IMR-90 (cell line): Measurements from ENCODE around the gene TOR4A. TPM values are rescaled to one million over a fixed set of nuclear protein-coding genes. Genes with fewer than 3 reads are reported as not detected.

ENCODE experiments used
- ATAC-seq: fragments of 200-7000 bp; cut with Tn5 transposase; 2 replicates; pipeline ENCODE4 v1.9.1; 2020; ENCODE audit warnings: low read depth, mild to moderate bottlenecking, moderate library complexity
- BruUV-seq: library from RNA; stranded (reverse); fragments of 400-500 nt; replicated peaks from 2 replicates; lab custom pipeline; 2021; lab: Mats Ljungman, UMichigan
- CTCF ChIA-PET: fragments of 300-600 bp; formaldehyde crosslinking; extraction: SDS; loops from one replicate; lab custom pipeline; 2021; ENCODE audit warnings: antibody characterized with exemption; lab: Yijun Ruan, JAX
- POLR2A ChIA-PET: fragments of 300-600 bp; sonication (Branson Sonifier 250); formaldehyde crosslinking; loops from one replicate; lab custom pipeline; 2022; ENCODE audit warnings: antibody characterized with exemption; ENCODE audit not compliant: unreplicated experiment; lab: Charles Lee
- DNase-seq: peaks from one replicate; pipeline ENCODE4 v3.0.0; 2013
- H2AFZ ChIP-seq: replicated peaks from 2 replicates; pipeline ENCODE3; 2013; ENCODE audit warnings: low read length, mild to moderate bottlenecking; ENCODE audit not compliant: poor library complexity
- H2AK5ac ChIP-seq: 2 replicates; pipeline ENCODE4 v1.6.1; 2013; ENCODE audit warnings: low read depth, low read length, inconsistent platforms
- H2AK9ac ChIP-seq: replicated peaks from 2 replicates; pipeline ENCODE3; 2013; ENCODE audit warnings: mild to moderate bottlenecking, low read depth, low read length, moderate library complexity; ENCODE audit not compliant: poor library complexity
- H2BK120ac ChIP-seq: 2 replicates; pipeline ENCODE4 v1.6.1; 2013; ENCODE audit warnings: low read depth, low read length, inconsistent platforms
- H2BK15ac ChIP-seq: 3 replicates; pipeline ENCODE4 v1.6.1; 2013; ENCODE audit warnings: low read depth, low read length, inconsistent platforms
- H2BK20ac ChIP-seq: 2 replicates; pipeline ENCODE4 v1.6.1; 2013; ENCODE audit warnings: low read depth, mild to moderate bottlenecking, inconsistent platforms, low read length, moderate library complexity
- H2BK5ac ChIP-seq: 2 replicates; pipeline ENCODE4 v1.6.1; 2013; ENCODE audit warnings: mild to moderate bottlenecking, low read depth, low read length, inconsistent platforms; ENCODE audit not compliant: poor library complexity, severe bottlenecking
- H3K14ac ChIP-seq: replicated peaks from 2 replicates; pipeline ENCODE4 v1.6.1; 2013; ENCODE audit warnings: low read depth, low read length, inconsistent platforms
- H3K18ac ChIP-seq: 2 replicates; pipeline ENCODE4 v1.6.1; 2013; ENCODE audit warnings: low read depth, low read length, control low read depth
- H3K23ac ChIP-seq: 2 replicates; pipeline ENCODE4 v1.6.1; 2013; ENCODE audit warnings: low read depth, low read length, inconsistent platforms
- H3K27ac ChIP-seq: 2 replicates; pipeline ENCODE4 v1.5.1; 2013; ENCODE audit warnings: mild to moderate bottlenecking, control low read depth, low read length; ENCODE audit not compliant: insufficient read depth
- H3K27me3 ChIP-seq: 2 replicates; pipeline ENCODE4 v1.6.1; 2013; ENCODE audit warnings: low read length; ENCODE audit not compliant: control insufficient read depth, insufficient read depth
- H3K36me3 ChIP-seq: 2 replicates; pipeline ENCODE4 v1.6.1; 2013; ENCODE audit warnings: low read length, mixed read lengths; ENCODE audit not compliant: control insufficient read depth, insufficient read depth
- H3K4ac ChIP-seq: 2 replicates; pipeline ENCODE4 v1.6.1; 2013; ENCODE audit warnings: low read depth, low read length, inconsistent platforms
- H3K4me1 ChIP-seq: 2 replicates; pipeline ENCODE4 v1.6.1; 2013; ENCODE audit warnings: low read length, mixed read lengths; ENCODE audit not compliant: control insufficient read depth, insufficient read depth
- H3K4me2 ChIP-seq: 2 replicates; pipeline ENCODE4 v1.6.1; 2013; ENCODE audit warnings: low read depth, mild to moderate bottlenecking, control low read depth, low read length, moderate library complexity
- H3K4me3 ChIP-seq: 2 replicates; pipeline ENCODE4 v1.5.1; 2013; ENCODE audit warnings: low read depth, mild to moderate bottlenecking, control low read depth, low read length, moderate library complexity; ENCODE audit not compliant: insufficient read depth
- H3K56ac ChIP-seq: 2 replicates; pipeline ENCODE4 v1.6.1; 2013; ENCODE audit warnings: low read length, inconsistent platforms; ENCODE audit not compliant: insufficient read depth; ENCODE audit errors: extremely low read depth
- H3K79me1 ChIP-seq, 2 experiments: 2 replicates each; pipeline ENCODE4 v1.6.1; 2013; ENCODE audit warnings: low read length in 2 of 2, inconsistent platforms in 1 of 2, low read depth in 1 of 2
- H3K9ac ChIP-seq: 2 replicates; pipeline ENCODE4 v1.6.1; 2013; ENCODE audit warnings: low read depth, low read length, control low read depth
- H3K9me1 ChIP-seq: 2 replicates; pipeline ENCODE4 v1.6.1; 2013; ENCODE audit warnings: low read length, inconsistent platforms; ENCODE audit not compliant: insufficient read depth
- H3K9me3 ChIP-seq: 2 replicates; pipeline ENCODE4 v1.6.1; 2013; ENCODE audit warnings: low read length; ENCODE audit not compliant: control insufficient read depth, insufficient read depth
- H4K20me1 ChIP-seq: 2 replicates; pipeline ENCODE4 v1.6.1; 2013; ENCODE audit warnings: low read length, inconsistent platforms; ENCODE audit not compliant: insufficient read depth
- H4K5ac ChIP-seq: 2 replicates; pipeline ENCODE4 v1.6.1; 2013; ENCODE audit warnings: mild to moderate bottlenecking, low read depth, low read length, control low read depth
- H4K8ac ChIP-seq, 2 experiments: 2 replicates each; pipeline ENCODE4 v1.6.1; 2013; ENCODE audit warnings: low read depth in 2 of 2, low read length in 2 of 2, control low read depth in 1 of 2, inconsistent platforms in 1 of 2
- H4K91ac ChIP-seq: 2 replicates; pipeline ENCODE4 v1.6.1; 2013; ENCODE audit warnings: low read depth, low read length, inconsistent platforms; ENCODE audit not compliant: insufficient read depth
- FOS ChIP-seq: fragments of 150-350 bp; IDR thresholded peaks from 2 replicates; pipeline ENCODE4 v1.6.1; 2016; ENCODE audit warnings: low read depth, low read length
- MAFK ChIP-seq: IDR thresholded peaks from 2 replicates; pipeline ENCODE4 v1.6.1; 2012; ENCODE audit warnings: low read depth, low read length, improper control_type of control experiment
- MAZ ChIP-seq: IDR thresholded peaks from 2 replicates; pipeline ENCODE4 v1.6.1; 2012; ENCODE audit warnings: low read depth, mild to moderate bottlenecking, low read length, improper control_type of control experiment, moderate library complexity, borderline replicate concordance
- RAD21 ChIP-seq: IDR thresholded peaks from 2 replicates; pipeline ENCODE4 v1.6.1; 2012; ENCODE audit warnings: low read length, improper control_type of control experiment
- WGBS, 2 experiments: methylation state at CpG; one replicate each; pipeline versions ENCODE4 v1.1.5 to v1.1.7; 2013; ENCODE audit warnings: missing lambda C conversion rate in 2 of 2; ENCODE audit not compliant: insufficient read length in 1 of 2; ENCODE audit errors: extremely low coverage in 2 of 2; 5-methylcytosine and 5-hydroxymethylcytosine counted together
- dilution Hi-C: fragments of 300-500 bp; cut with HindIII; formaldehyde crosslinking; loops from one replicate; pipeline ENCODE4 v1.14.3; 2018; ENCODE audit warnings: low sequenced_read_pairs; ENCODE audit not compliant: unreplicated experiment
- in situ Hi-C: fragments of 300-500 bp; cut with MboI; formaldehyde crosslinking; loops from 3 replicates; pipeline ENCODE4 v1.14.3; 2019; ENCODE audit warnings: low sequenced_read_pairs, inconsistent platforms, mixed read lengths
- intact Hi-C: fragments of 100-400 bp; cut with micrococcal nuclease; formaldehyde crosslinking; loops from 2 replicates; pipeline ENCODE4 v1.10.0; 2022
- polyA plus RNA-seq, 3 experiments: library from polyadenylated mRNA; depleted of rRNA; stranded (reverse); fragments of >200 nt; gene quantifications; 2 replicates each; pipeline ENCODE4 v1.2.3, GENCODE V29; 2012; ENCODE audit warnings: low replicate concordance in 1 of 3
- total RNA-seq: library from RNA; depleted of rRNA; stranded (reverse); fragments of >200 nt; gene quantifications from 2 replicates; pipeline ENCODE4 v1.2.3, GENCODE V29; 2012

Gene TOR4A
- total and polyA plus RNA-seq, 2 of the 4 experiments (the other 2 are of a cell fraction), result 9.7 to 22.9 TPM

DNA sequence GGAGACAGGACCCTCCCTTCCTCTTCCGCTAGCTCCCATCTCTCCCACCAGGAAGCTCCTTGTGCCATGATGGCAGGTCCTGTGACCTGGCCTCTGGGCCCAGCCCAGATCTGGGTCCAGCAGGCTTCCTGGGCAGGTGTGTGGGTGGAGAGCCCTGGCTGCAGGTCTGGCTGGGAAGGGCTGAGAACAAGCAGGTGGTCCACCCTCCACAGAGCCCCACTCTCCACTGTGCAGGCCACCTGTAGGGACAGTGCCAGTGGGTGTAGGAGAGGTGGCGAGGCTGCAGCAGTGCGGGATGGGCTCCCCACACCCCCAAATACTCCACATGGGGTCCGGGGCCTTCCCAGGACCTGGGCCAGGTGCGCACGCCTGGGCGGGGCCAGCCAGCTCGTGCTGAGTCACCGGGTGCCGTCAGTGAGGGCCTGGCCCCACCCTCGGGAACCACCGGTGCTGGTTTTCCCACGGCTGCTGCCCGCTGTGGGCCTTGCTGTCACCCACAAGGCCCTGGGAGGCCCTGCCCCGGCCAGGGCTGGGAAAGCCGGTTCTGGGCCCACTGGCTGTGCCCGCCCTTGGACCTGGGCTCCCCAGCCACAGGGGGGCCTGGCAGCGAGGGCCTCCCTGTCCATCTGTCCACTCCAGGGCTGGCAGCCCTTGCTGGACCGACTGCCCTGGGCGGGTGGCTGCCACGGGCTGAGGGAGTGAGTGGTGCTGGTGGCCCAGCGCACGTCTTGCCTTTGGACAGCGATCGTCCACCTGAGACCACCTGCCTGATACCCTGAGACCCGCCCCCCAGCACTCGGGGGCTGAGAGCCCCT lies 33.9 kb downstream of the TOR4A start:
- Histone ChIP-seq H4K8ac (no peak overlapping the region), H3K27me3 (peaks cover 4% of the 10 kb centered on the region; the same call in 1 of the 2 replicates), H3K4me1 (0 out of 2 replicates have a peak, but pooled peaks cover 2% of the 10 kb centered on the region), H2AK5ac (no peak overlapping the region), H2BK20ac (no peak overlapping the region), H3K36me3 (no peaks in the 10 kb centered on the region), H3K4me2 (no peak overlapping the region), H4K20me1 (no peaks in the 10 kb centered on the region), H3K56ac (no peak overlapping the region), H3K23ac (no peak overlapping the region), H2BK120ac (no peak overlapping the region), H3K4me3 (no peak overlapping the region), H4K5ac (no peak overlapping the region), H3K18ac (no peak overlapping the region), H2AFZ (no peak overlapping the region), H3K79me1 (no peaks in the 10 kb centered on the region), H2AK9ac (no peak overlapping the region), H2BK5ac (no peak overlapping the region), H3K9ac (no peak overlapping the region), H3K14ac (no peak overlapping the region), H4K91ac (no peak overlapping the region), H3K27ac (no peak overlapping the region), H3K9me3 (no peaks in the 10 kb centered on the region), H3K4ac (no peak overlapping the region), H2BK15ac (no peak overlapping the region), H3K9me1 (no peaks in the 10 kb centered on the region)
- intact Hi-C loops, result no loop called here
- dilution Hi-C loops, result no loop called here
- TF ChIP-seq RAD21, result no peak
- TF ChIP-seq FOS, result no peak
- TF ChIP-seq MAZ, result peak; percentile 27; the same call in 1 of the 2 replicates
- TF ChIP-seq MAFK, result no peak
- BruUV-seq, result no TSS peak
- 51% methylated on average over 11 of the region's 27 CpGs; no CpG with 5 or more reads in 1 of the 2 experiments for WGBS, 2 experiments
- in situ Hi-C loops, result no loop called here
- POLR2A ChIA-PET, result no interaction called here
- DNase-seq (peak; percentile 33), ATAC-seq (no peak)
- CTCF ChIA-PET, result no interaction called here
